OCI-LY7 (cell line): Measurements from ENCODE around the gene POC1A.

ENCODE experiments used
- CTCF ChIP-seq: fragments of 200-600 bp; sonication (generic); conservative IDR thresholded peaks from 2 replicates; pipeline ENCODE4 v1.5.1; 2014; ENCODE audit warnings: mild to moderate bottlenecking, antibody characterized with exemption, low read length, moderate library complexity, mixed read lengths
- EZH2phosphoT487 ChIP-seq: fragments of 200-600 bp; sonication (generic); IDR thresholded peaks from 2 replicates; pipeline ENCODE4 v1.6.1; 2018; ENCODE audit warnings: low read depth, borderline replicate concordance, mild to moderate bottlenecking, mixed run types, antibody characterized with exemption, low read length, moderate library complexity, mixed read lengths

- TF ChIP-seq CTCF = no peak
- no peak for TF ChIP-seq EZH2phosphoT487
These were observed 43.8 kb upstream of the POC1A start, which contains the start of gene ALAS1 for GRCh38 chr3:52197842-52198625.
